ENCODE results near the gene LGALS7. TPM values are rescaled to one million over a fixed set of nuclear protein-coding genes. Genes with fewer than 3 reads are reported as not detected.

LGALS7 gene
- total and polyA plus RNA-seq, 2 of the 8 experiments (the other 6 are each of a cell fraction or from before 2014, with no cell fraction given): 0.32 TPM; not detected in 1

DNA sequence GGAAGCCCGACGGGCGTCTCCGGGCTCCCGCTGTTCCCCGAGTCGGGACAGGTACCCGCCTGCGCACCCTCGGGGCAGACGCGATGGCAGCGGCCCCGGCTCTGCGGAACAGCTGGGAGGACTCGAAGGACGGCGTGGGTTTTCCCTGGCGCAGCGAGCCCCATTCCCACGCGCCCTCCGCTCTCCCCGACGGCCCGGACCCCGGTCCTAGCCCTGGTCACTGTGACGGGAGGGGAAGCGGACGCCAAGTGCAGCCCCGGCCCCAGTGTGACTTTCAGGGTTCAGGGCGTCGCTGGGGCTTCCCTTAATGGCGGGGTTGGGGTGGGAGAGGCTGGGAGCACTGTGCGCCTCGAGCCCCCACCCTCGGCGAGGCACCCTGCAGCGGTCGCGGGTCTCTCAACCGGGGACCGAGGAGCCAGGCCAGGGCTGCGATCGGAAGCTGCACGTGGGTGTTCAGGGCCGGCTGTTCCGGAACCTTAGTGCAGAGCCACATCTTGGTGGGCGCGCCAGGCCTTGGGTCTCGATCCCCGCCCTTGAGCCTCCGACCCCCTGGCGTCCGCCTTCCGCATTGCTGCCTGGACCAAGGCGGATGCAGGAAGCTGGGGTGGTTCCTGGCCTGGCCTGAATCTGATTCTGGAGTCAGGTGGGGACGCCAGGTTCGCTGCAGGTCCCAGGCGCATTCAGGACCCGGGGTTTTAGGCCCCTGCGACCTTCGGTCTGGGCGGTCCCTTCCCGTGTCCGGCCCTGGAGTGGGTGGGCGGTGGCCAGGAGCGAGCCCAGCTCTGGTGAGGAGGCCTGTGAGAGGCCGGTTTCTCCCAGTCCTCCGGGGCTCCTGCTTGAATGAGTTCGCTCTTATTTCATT lies 19.2 kb upstream of the LGALS7 start:
- no peak overlapping the region for H3K27ac ChIP-seq (ENCODE audit: low read depth, low read length)
- DNase-seq (ENCODE audit: low read depth in 1 of 2, low spot score in 2 of 2): peak in 1 of 2 experiments; percentile 70
- CTCF ChIA-PET (ENCODE audit: partially characterized antibody): interaction anchor here (0.7 kb wide), 1 partner anchor 12 kb away, joined by 3 read pairs; no protein-coding TSS in a partner anchor
- H3K4me1 ChIP-seq (replicated peaks in 1 of 4; ENCODE audit: control insufficient read depth in 3 of 4, insufficient read depth in 4 of 4, low read length in 3 of 4): peaks cover 0 to 2% (median 0%) of the 10 kb centered on the region in 4 experiments; a peak in 1 of 7 replicates
- WGBS, 2 experiments (ENCODE audit: extremely low coverage in 1 of 2, insufficient coverage in 1 of 2, insufficient read length in 1 of 2, insufficient replicate concordance in 2 of 2, low coverage in 1 of 2, low lambda C conversion rate in 2 of 2, missing lambda C conversion rate in 1 of 2): 25% methylated on average over 38 of the region's 71 CpGs; no CpG with 5 or more reads in 1 of the 2 experiments
- H3K56ac ChIP-seq (replicated peaks; ENCODE audit: insufficient read length, low read depth, low read length): no peak overlapping the region
- POLR2A ChIA-PET (ENCODE audit: partially characterized antibody): interaction anchor here (0.6 to 1.0 kb wide), 7 partner anchors 18 to 57 kb away, joined by 3 to 5 read pairs (median 3); partner anchors contain the start of genes HNRNPL and LGALS7
- no peaks in the 10 kb centered on the region for H3K79me2 ChIP-seq (ENCODE audit: control insufficient read depth in 1 of 2, insufficient read depth in 2 of 2, low read length in 2 of 2)
- H3K18ac ChIP-seq (ENCODE audit: extremely low read depth, low read length): no peak overlapping the region
- H3K4me2 ChIP-seq (ENCODE audit: insufficient read depth in 1 of 2, low read depth in 2 of 2, low read length in 2 of 2): peak overlapping the region; percentile 22 to 75; a peak in 3 of 4 replicates
- H2BK120ac ChIP-seq (replicated peaks; ENCODE audit: low read depth, low read length): no peak overlapping the region
- no peak overlapping the region; the same call in 1 of the 2 replicates for H2AFZ ChIP-seq (ENCODE audit: low read length)
- no peak overlapping the region for H2BK15ac ChIP-seq (ENCODE audit: low read length)
- H4K91ac ChIP-seq (replicated peaks; ENCODE audit: insufficient read length, low read length): no peak overlapping the region
- no peak for FAIRE-seq
- no peaks in the 10 kb centered on the region for H4K20me1 ChIP-seq (replicated peaks in 1 of 2; ENCODE audit: control insufficient read depth in 1 of 2, insufficient read depth in 2 of 2, low read length in 2 of 2)
- peaks cover 0 to 12% (median 3%) of the 10 kb centered on the region in 4 experiments; a peak in 4 of 7 replicates for H3K27me3 ChIP-seq (replicated peaks in 1 of 4; ENCODE audit: control insufficient read depth in 3 of 4, extremely low read depth in 1 of 4, insufficient read depth in 3 of 4, low read length in 3 of 4)
- H2BK12ac ChIP-seq (ENCODE audit: low read depth, low read length): no peak overlapping the region
- H4K8ac ChIP-seq (ENCODE audit: extremely low read depth, insufficient read depth, low read length): no peak overlapping the region
- H2AK5ac ChIP-seq (ENCODE audit: low read depth, low read length): no peak overlapping the region
- no peak overlapping the region for H2BK20ac ChIP-seq (ENCODE audit: low read length)
- no peak overlapping the region for H3K4ac ChIP-seq (replicated peaks; ENCODE audit: insufficient read length, low read depth, low read length)
- H3K23me2 ChIP-seq (ENCODE audit: low read depth, low read length): no peaks in the 10 kb centered on the region
- H3K9ac ChIP-seq (replicated peaks in 1 of 4; ENCODE audit: extremely low read depth in 1 of 4, low read depth in 3 of 4, low read length in 3 of 4): no peak overlapping the region
- no peak overlapping the region for H3K14ac ChIP-seq (ENCODE audit: insufficient read length)
- no peak overlapping the region for H3K23ac ChIP-seq (ENCODE audit: insufficient read length)
- H4K5ac ChIP-seq (ENCODE audit: insufficient read length, low read depth, low read length): no peak overlapping the region
- no peaks in the 10 kb centered on the region for H3K9me3 ChIP-seq (ENCODE audit: insufficient read depth in 2 of 2, low read depth in 1 of 2, low read length in 1 of 2)
- H3K79me1 ChIP-seq (ENCODE audit: low read depth, low read length): no peaks in the 10 kb centered on the region
- no peak overlapping the region for H2BK5ac ChIP-seq (ENCODE audit: low read depth, low read length)
- no peaks in the 10 kb centered on the region for H3K36me3 ChIP-seq (ENCODE audit: control insufficient read depth in 2 of 4, insufficient read depth in 4 of 4, low read length in 3 of 4)
- peak overlapping the region in 3 of 4 experiments; percentile 33 to 57 (median 36); a peak in 7 of 8 replicates for H3K4me3 ChIP-seq (ENCODE audit: extremely low read depth in 1 of 4, insufficient read depth in 2 of 4, low read depth in 3 of 4, low read length in 4 of 4)
- no peak for TF ChIP-seq CREB1 (IDR thresholded peaks at IDR 0.05)
- TF ChIP-seq TBP (IDR thresholded peaks at IDR 0.05; ENCODE audit: low read depth, low read length): no peak
- no peak for TF ChIP-seq RNF2 (IDR thresholded peaks at IDR 0.05; ENCODE audit: borderline replicate concordance, low read depth, low read length, missing control alignments, poor library complexity, severe bottlenecking)
- peak; percentile 23; the same call in 1 of the 2 replicates for TF ChIP-seq E2F6 (IDR thresholded peaks at IDR 0.05)
- TF ChIP-seq GABPA (IDR thresholded peaks at IDR 0.05; ENCODE audit: borderline replicate concordance, insufficient read depth, low read length): no peak
- TF ChIP-seq POU5F1 (IDR thresholded peaks at IDR 0.05; ENCODE audit: low read depth, low read length): no peak
- TF ChIP-seq TAF1 (IDR thresholded peaks at IDR 0.05; ENCODE audit: low read depth, low read length): peak; percentile 28
- no peak for TF ChIP-seq CEBPB (IDR thresholded peaks at IDR 0.05; ENCODE audit: low read depth, low read length)
- no peak for TF ChIP-seq CBX8 (IDR thresholded peaks at IDR 0.05; ENCODE audit: borderline replicate concordance, low read depth, low read length)
- no peak for TF ChIP-seq CHD1 (IDR thresholded peaks at IDR 0.05; ENCODE audit: low read depth, low read length)

All from H1 (cell line).